Measurements from ENCODE around the gene EMD. TPM values are rescaled to one million over a fixed set of nuclear protein-coding genes. Genes with fewer than 3 reads are reported as not detected.

Gene EMD
- total RNA-seq, 2 experiments from 2014 or later = 164 to 178 TPM

- CTCF ChIA-PET = interaction anchor here (1.1 kb wide), 1 partner anchor 25 kb away, joined by 3 read pairs; no protein-coding TSS in a partner anchor
- H3K27ac ChIP-seq (ENCODE audit: low read depth in 1 of 2, low read length in 2 of 2) = peak overlapping the region in 1 of 2 donors; percentile 47
- no peak overlapping the region for H3K4me3 ChIP-seq (ENCODE audit: low read length)
- H3K4me1 ChIP-seq (ENCODE audit: insufficient read depth, low read length) = peaks cover 60% of the 10 kb centered on the region
- H3K36me3 ChIP-seq (ENCODE audit: insufficient read depth, low read length) = peaks cover 51% of the 10 kb centered on the region
- Mint-ChIP-seq H3K4me1 (ENCODE audit: low read depth) (peaks cover 27% of the 10 kb centered on the region), H3K36me3 (ENCODE audit: low read depth) (peaks cover 47% of the 10 kb centered on the region), H3K4me3 (no peak overlapping the region), H3K27ac (peak overlapping the region; percentile 85), H3K9me3 (no peaks in the 10 kb centered on the region), H3K27me3 (no peaks in the 10 kb centered on the region)
- intact Hi-C loops (cut with DNase I, micrococcal nuclease) = no loop called here
- no peak for TF ChIP-seq CTCF (IDR thresholded peaks at IDR 0.05)
- peaks cover 0 to 4% of the 10 kb centered on the region in 2 experiments for H3K9me3 ChIP-seq (ENCODE audit: control insufficient read depth in 1 of 2, insufficient read depth in 1 of 2, low read length in 2 of 2)
- no peaks in the 10 kb centered on the region for H3K27me3 ChIP-seq (ENCODE audit: control insufficient read depth in 1 of 2, insufficient read depth in 2 of 2, low read length in 2 of 2)
- DNase-seq (peak in 1 of 14 experiments; percentile 31), ATAC-seq (ENCODE audit: poor library complexity) (no peak)
- POLR2A ChIA-PET = interaction anchor here (0.7 to 1.4 kb wide), 3 partner anchors 21 to 191 kb away, joined by 4 to 6 read pairs (median 4); no protein-coding TSS in a partner anchor
These were observed 31.0 kb upstream of the EMD start for GRCh38 chrX:154348114-154348531.

- no peak for TF ChIP-seq CTCF (IDR thresholded peaks at IDR 0.05)
- ATAC-seq (ENCODE audit: poor library complexity) = no peak
- no peak overlapping the region for H3K4me3 Mint-ChIP-seq
- ChIA-PET POLR2A (interaction anchor here (0.5 to 1.4 kb wide), 3 partner anchors 31 to 1401 kb away, joined by 3 to 4 read pairs (median 4); partner anchors contain the start of gene EMD), CTCF (no interaction called here)
- no peaks in the 10 kb centered on the region for H3K9me3 Mint-ChIP-seq
- intact Hi-C loops (cut with DNase I, micrococcal nuclease) = no loop called here
- H3K4me3 ChIP-seq (ENCODE audit: low read length) = no peak overlapping the region
- H3K4me1 Mint-ChIP-seq (ENCODE audit: low read depth) = peaks cover 27% of the 10 kb centered on the region
- H3K36me3 ChIP-seq (ENCODE audit: insufficient read depth, low read length) = peaks cover 58% of the 10 kb centered on the region
- peak overlapping the region; percentile 85 for H3K27ac Mint-ChIP-seq
- peak in 2 of 14 experiments; percentile 16 to 31 for DNase-seq
- H3K27me3 Mint-ChIP-seq = no peaks in the 10 kb centered on the region
- H3K4me1 ChIP-seq (ENCODE audit: insufficient read depth, low read length) = peaks cover 67% of the 10 kb centered on the region
- H3K27me3 ChIP-seq (ENCODE audit: control insufficient read depth in 1 of 2, insufficient read depth in 2 of 2, low read length in 2 of 2) = no peaks in the 10 kb centered on the region
- peaks cover 53% of the 10 kb centered on the region for H3K36me3 Mint-ChIP-seq (ENCODE audit: low read depth)
- H3K9me3 ChIP-seq (ENCODE audit: control insufficient read depth in 1 of 2, insufficient read depth in 1 of 2, low read length in 2 of 2) = peaks cover 0 to 4% of the 10 kb centered on the region in 2 experiments
- peak overlapping the region in 1 of 2 donors; percentile 47 for H3K27ac ChIP-seq (ENCODE audit: low read depth in 1 of 2, low read length in 2 of 2)
These were observed 30.3 kb upstream of the EMD start for GRCh38 chrX:154348646-154349358.

GRCh38 chrX:154349359-154349935 is 29.6 kb upstream of the EMD start:
- ChIA-PET CTCF (no interaction called here), POLR2A (interaction anchor here (0.5 to 1.4 kb wide), 6 partner anchors 16 to 1402 kb away, joined by 3 to 4 read pairs (median 4); partner anchors contain the start of gene EMD)
- DNase-seq (peak in 1 of 14 experiments; percentile 41), ATAC-seq (ENCODE audit: poor library complexity) (no peak)
- Histone ChIP-seq H3K9me3 (ENCODE audit: control insufficient read depth in 1 of 2, insufficient read depth in 1 of 2, low read length in 2 of 2) (peaks cover 0 to 4% of the 10 kb centered on the region in 2 experiments), H3K27ac (ENCODE audit: low read depth in 1 of 2, low read length in 2 of 2) (no peak overlapping the region), H3K4me3 (ENCODE audit: low read length) (no peak overlapping the region), H3K36me3 (ENCODE audit: insufficient read depth, low read length) (peaks cover 64% of the 10 kb centered on the region), H3K4me1 (ENCODE audit: insufficient read depth, low read length) (peaks cover 74% of the 10 kb centered on the region), H3K27me3 (ENCODE audit: control insufficient read depth in 1 of 2, insufficient read depth in 2 of 2, low read length in 2 of 2) (no peaks in the 10 kb centered on the region)
- intact Hi-C loops (cut with DNase I, micrococcal nuclease) = no loop called here
- H3K4me3 Mint-ChIP-seq = no peak overlapping the region
- peak overlapping the region; percentile 85 for H3K27ac Mint-ChIP-seq
- H3K36me3 Mint-ChIP-seq (ENCODE audit: low read depth) = peaks cover 60% of the 10 kb centered on the region
- H3K4me1 Mint-ChIP-seq (ENCODE audit: low read depth) = peaks cover 27% of the 10 kb centered on the region
- no peaks in the 10 kb centered on the region for H3K27me3 Mint-ChIP-seq
- H3K9me3 Mint-ChIP-seq = no peaks in the 10 kb centered on the region
- TF ChIP-seq CTCF (IDR thresholded peaks at IDR 0.05) = no peak

All from CD4-positive, alpha-beta T cell (primary cell).